Fibroblast of skin of back (primary cell): ENCODE results near the gene DNMBP.
"Not testable (repeated sequence)": the region's sequence is repeated elsewhere in the genome, so short reads cannot be mapped to it uniquely, and the experiment has no call there.

ENCODE experiments used
- DNase-seq: peaks from one replicate; pipeline ENCODE4 v3.0.0-alpha.2; 2013

The DNMBP gene

DNA sequence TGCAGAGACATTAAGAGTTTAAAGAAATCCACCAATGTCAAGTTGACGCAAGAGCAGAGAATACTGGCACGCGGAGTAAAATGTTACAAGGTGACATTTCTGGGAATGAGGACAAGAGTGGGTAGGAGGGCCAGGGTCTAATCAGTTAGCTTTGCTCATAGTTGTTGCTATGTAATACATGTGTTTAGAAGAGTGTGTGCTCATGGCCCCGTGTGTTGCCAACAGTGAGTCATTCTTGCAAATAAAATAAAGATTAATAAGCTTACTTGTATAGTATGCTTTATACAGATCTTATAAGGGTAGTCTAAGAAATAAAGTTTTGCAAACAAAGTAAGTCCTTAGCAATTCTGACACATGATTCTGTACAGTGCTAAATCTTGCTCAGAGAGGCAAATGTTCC lies 64.5 kb downstream of the DNMBP start:
- DNase-seq: peak; percentile 69

DNA sequence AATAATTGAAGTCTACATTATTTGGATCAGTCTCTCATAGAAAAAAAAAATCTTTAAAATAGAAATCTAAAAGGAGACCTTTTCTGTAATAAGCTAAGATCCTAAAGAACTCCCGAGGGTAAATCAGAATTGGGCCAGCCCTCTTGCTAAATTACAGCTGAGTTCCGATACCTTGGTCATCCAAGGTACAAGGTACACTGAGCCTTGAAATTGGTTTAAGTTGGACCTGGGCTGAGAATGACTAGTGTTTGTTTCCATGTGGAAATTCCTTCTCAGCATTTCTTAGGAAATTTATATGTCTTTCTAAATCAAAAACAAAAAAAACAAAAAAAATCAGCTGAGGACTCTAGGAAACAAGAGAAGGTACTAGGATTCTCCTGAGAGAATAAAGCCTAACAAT lies 64.9 kb downstream of the DNMBP start:
- DNase-seq: no peak

DNA sequence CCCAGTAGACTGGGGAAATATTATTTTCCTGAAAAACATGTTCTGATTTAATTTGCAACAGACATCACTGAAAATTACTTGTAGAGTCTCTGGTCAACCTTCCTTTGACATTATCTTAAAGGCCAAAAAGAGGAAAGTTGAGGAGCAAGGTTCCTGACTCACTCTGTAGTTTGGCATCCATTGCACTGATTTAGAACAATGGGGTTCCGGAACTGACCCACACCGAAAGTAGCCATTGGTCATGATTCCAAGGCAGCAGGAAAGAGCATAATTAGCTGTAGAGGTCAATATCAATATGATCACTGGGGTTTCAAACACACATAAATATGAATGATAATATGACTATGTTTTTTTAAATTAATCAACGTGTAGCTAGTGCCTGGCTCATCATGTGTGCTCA lies 65.8 kb downstream of the DNMBP start:
- DNase-seq: no peak

DNA sequence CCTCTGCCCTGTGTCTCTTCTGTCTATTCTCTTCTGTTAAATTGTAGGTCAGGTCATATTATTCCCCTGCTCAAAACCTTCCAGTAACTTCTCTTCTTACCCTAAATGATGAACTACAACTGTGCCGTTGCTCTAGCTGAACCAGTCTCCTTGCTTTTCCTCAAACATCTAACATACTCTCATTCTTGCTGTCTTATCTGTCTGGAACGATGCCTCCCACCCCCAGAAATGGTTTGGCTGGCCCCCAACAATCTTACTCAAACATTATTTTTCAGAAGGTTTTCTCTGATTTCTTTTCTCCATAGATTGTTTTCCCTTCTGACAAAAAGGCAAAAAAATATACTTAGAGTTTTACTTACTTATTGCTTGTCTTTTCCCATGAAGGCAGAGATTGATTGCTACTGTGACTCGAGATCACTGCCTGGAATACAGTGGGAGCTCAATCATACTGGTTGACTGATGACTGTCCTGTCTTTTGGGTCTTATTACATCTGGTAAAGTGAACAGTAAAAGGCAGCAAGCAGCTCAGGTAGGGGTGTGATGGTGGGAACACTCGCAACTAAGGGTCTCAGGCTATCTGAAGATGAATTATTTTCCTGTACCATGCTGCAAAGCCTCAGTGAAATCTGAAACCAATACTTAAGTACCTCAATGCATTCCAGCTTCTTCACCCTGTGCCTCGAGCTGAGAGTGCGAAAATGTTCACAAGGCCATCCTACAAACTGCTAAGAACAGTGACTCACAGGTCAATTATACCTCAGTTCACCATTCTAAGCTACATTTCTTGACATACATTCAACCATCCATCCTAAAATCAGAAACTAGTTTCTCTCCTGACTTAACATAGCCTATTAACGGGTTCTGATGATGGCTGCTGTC lies 67.6 kb downstream of the DNMBP start:
- peak; percentile 28 for DNase-seq

DNA sequence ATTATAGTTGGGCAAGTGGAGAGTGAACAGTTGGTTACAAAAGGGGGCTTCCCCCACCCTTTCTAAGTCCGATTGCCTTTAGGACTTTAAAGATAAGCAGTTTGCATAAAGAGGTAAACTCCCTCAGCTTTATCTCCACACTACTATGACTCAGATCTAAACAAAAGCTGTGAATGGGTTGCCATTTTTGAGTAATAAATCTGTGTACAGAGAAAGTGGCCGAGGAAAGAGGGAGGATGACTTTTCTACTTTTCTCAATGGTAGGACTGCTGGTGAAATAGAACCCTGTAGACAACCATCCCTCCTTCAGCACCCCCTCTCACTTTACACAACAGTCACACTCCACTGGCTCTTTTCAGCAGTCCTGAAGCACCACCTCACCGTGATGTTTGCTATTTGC lies 71.2 kb downstream of the DNMBP start:
- no peak for DNase-seq

DNA sequence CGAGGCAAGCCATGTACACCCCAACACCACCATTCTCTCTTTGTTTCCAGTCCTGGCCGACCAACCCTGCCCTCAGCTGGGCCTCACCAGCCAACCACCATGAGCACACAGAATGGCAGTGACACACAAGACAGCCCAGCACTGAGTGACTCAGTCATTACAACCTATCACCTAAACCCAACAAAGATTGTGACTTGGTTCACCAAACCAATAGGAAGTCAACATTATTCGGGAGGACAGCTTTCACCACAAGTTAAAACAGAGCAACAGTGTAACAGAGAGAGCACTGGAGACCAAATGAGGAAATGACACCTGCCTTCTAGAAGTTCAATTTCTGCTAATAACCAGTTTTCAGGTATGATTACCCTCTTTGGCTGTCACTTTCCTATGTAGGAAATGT lies 72.1 kb downstream of the DNMBP start:
- DNase-seq: no peak

DNA sequence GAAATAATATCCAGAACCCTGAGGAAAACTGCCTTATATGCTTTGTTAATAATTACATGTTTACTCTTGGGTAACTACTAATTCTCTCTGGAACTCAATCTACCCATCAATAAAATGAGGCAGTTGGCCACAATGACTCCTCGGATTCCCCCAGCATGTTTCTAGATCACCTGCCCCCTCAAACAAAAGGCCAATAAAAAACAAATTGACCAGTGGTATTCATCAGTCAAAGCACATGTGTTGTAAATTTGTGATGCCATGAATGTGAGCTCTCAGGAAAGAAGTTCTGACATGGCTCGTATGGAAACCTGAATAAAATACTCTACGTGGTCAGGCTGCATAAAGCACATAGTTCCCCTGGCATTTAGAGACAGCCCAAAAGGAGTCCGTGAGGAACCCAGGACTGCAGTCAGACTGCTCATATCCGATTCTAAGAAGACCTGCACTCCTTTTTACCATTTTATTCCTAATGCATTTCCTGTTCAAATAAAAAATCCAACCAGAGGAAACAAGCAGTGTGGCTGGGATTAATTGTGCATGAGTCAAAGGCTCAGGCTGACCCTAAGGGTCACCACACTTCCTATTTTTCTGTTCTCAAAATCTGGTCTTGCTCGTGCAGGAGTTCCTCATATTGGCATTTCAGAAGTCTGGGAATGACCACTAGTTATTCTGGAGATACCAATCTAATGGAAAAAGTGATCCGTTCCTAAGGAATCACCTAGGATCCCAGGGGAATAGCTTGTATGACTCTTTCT lies 77.4 kb downstream of the DNMBP start:
- not testable (repeated sequence) for DNase-seq

DNA sequence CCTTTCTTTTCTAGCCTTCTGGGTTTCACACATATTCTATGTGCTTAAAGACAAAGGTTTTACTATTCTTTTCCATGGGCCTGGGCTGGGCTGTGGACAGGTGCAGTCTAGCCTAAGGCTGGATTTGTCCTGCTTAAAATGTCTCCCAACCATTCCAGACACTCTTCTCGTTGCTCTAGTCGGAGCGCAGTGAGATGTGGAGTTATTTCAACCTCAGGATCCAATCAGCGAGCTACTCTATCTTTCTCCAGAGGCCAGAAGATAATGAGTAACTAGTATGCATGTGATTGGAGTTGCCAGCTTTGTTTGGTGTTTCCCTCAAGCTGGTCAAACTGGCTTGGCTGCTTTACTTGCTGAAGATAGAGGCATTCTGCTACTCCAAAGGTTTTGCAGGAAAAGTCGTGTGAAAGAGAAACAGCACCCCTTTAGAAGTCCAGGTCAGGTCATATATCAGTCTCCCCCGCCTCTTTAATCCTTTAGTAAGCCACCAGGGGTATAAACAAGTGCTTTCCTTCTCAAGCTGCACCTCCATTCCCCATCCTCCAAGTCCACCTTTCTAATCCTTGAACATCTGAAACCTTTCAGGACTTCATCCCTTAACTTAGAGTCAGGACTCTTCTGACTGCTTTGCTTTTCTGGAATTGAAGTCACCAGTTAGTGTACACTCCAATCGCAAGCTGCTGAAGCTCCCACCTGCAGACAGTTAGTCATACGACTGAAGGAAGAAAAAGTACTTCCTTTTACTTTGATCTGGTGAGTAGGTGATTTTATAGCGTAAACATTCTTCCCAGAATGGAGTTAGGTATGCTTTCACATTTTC lies 78.8 kb downstream of the DNMBP start:
- no peak for DNase-seq

DNA sequence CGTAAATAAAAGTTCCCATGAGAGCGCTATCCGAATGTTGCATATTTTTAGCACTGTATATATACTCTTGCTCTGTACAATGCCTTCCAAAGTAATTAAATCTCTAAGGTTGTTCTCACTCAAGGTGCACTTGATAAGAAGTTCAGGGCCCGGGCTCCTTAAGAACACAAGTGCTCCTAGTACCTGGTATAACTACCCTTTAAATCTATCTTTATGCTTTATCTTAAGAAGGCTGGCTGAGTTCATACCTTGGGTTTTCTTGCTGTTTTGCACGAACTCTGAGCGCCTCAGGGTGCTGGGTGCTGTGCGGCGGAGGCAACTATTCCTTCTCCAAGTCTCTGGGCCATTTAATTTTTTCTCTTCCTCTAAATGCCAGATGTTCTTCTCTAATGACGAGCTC lies 80.4 kb downstream of the DNMBP start:
- DNase-seq: no peak

DNA sequence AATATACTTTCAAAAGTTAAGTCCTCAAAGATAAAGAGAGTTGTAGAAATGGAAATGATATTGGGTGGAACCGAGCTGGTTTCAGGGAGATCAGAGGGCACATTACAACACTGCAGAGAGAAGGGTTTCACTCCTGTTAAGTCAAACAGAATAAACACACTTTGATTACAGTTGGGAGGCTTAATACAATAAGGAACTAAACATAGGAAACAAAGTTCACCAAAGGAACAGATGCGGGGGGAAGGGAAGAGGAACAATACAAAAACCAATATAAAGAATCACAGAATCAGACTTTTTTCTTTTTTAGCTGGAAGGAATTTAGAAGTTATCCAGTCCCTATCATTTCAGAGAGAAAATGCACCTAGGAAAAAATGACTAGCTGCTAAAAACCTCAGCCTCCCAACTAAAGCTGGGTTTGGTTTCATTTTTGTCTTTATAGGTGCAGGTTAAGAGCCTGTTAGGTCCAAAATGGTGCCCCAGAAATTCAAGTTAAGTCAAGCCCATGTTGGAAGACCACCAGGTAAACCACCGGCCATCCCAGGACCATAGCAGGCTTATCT lies 81.9 kb downstream of the DNMBP start:
- DNase-seq: no peak

DNA sequence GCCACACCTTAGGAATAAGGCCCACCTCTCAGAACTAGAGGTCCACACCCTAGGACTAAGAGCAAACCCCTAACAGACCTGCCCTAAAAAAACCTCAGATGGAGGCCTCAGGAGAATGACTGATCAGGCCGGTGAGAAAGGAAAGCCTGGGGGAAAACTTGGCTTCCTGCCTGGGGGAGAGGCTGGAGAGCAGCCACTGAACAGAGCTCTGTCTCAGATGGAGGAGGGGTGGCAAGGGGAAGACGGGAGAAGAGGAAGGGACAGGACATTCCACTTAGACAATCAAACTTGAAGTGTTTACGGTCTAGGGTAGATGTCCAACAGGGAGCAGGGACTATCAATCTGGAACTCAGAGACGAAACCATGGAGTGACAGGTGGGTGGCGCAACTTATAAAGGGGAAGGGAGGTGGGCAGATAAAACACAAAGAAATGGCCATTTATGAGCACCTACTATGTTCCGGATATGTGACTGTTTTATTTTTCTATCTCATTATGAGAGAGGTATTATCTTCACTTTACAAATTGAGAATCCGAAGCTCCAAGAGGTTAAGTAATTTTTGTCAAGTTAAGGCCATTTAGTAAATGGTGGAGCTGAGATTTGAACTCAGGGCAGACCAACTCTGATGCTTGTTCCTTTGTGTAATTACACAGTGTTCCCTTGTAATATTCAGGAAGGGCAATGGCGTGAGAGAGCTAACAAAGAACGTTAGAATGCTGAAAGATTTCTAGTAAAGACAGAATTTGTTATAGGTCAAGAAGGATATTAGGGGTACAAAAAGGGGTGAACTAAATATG lies 82.6 kb downstream of the DNMBP start:
- peak; percentile 73 for DNase-seq

DNA sequence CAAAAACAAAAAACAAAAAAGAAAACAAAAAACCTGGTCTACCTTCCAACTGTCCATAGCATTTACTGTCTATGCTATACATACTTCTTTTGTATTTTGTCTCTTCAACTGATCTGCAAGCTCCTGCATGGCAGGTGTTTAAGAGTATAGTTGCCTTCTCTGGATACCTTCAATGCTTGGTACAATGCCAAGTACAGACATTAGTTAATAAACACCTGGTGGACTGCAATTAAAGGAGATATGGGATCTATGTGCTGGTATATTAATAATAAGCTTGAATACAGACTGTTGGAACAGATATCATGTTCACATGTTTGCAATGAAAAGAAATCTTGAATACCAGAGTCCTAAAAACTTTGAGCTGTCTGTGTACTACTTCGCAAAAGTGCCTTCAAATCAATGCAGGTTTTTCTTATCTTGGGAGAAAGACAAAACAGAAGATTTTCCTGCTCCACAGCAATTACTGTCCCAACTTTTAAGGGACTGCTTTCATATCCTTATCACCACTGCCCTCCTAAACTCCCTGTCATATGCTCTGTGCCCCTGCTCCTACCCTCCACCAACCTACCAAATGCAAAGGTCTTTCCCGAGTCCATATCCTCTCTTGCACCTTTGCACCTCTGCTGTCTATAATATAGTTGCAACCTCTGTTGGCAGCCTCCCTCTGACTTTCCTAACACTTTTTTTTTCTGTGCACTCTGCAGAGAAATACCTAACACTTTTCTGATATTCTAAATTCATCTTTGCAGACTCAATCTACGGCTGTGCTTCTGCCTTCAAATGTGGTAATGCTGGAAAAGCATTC lies 85.1 kb downstream of the DNMBP start:
- DNase-seq: no peak

DNA sequence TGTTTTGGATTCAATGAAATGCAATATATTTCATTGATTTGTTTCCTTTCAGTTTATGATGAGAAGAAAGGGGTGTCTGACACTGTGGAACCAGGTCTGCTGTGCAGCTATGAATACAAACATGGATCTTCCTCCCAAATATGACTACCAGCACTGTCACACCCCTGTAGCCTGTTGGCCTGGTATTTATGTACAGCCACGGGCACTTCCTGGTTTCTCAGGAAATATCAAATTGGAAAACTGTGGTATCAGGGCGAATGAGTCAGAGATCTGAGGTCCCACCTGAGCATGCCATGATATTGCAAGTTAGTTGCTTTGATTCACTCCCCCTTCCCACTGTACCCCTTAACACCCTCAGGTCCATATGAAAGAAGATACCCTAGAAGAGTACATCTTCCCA lies 87.8 kb downstream of the DNMBP start:
- no peak for DNase-seq

DNA sequence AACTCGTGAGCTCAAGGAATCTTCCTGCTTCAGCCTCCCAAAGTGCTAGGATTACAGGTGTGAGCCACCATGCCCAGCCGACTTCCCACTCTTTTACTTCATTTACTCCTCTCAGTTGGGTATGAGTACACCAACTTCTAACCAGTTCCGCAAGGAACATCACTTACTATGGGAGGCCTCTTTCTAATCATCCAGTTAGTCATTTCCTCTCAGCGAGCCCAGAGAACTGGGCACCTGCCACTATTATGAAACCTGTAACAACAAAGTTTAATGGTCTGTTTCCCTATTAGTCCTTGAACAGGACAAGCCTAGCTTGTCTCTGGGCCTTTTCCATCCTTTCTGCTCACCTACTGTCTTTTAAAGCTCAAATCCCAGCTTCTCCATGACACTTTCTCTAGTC lies 88.8 kb downstream of the DNMBP start:
- no peak for DNase-seq

DNA sequence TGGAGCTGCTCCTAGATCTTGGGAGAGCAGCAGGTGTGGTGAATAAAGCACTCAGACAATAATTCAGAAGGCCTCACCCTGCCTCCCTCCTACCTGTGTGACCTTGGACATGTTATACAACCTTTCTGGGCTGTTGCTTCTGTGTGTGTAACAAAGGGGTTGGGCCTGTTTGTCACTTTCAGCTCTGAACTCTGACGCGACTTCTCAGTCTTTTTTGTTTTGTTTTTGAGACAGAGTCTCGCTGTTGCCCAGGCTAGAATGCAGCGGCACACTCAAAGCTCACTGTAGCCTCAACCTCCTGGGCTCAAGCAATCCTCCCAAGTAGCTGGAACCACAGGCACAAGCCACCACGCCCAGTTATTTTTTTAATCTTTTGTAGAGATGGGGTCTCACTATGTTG lies 89.3 kb downstream of the DNMBP start:
- no peak for DNase-seq

DNA sequence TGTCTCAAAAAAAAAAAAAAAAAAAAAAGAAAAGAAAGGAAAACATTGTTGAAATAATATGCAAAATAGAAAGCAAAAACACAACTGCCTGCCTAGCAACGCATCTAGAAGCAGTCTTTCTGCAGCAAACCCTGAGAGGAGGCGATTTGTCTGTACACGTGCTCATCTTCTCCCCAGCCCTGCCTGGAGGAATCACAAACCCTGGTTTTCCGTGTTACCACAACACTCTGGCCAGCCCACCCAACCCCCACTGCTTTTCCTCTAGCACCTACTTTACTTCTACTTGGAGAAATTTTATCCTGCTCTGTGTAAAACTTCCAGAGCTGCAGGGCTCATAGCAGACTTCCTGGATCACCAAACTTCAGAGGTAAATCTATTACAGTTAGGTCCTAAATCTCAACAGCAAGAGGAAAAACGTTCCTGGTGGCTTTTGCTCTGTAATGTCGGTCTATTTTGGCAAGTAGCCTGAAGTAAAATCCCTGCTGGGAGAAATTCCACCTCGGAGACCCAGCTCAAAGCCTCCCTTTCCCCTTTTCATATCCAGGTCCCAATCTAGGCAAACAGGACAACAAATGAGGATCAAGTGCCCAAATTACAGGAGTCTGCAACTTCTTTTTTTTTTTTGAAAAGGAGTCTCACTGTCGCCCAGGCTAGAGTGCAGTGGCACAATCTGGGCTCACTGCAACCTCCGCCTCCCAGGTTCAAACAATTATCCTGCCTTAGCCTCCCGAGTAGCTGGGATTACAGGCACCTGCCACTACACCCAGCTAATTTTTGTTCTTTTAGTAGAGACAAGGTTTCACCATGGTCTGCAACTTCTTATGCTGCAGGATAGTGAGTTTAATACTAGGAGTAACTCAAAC lies 91.6 kb downstream of the DNMBP start:
- peak; percentile 59 for DNase-seq

DNA sequence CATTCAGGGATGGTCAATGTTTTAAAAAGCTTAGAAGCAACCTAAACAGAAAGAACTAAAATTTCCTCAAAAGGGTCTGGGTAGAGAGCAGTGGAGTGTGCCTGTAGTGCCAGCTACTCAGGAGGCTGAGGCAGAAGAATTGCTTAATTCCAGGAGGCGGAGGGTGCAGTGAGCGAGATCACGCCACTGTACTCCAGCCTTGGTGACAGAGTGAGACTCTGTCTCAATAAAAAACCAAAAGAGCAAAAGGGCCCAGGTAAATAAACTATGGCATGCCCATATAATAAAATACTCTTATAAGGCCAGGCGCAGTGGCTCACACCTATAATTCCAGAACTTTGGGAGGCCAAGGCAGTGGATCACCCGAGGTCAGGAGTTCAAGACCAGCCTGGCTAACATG lies 93.0 kb downstream of the DNMBP start:
- no peak for DNase-seq

DNA sequence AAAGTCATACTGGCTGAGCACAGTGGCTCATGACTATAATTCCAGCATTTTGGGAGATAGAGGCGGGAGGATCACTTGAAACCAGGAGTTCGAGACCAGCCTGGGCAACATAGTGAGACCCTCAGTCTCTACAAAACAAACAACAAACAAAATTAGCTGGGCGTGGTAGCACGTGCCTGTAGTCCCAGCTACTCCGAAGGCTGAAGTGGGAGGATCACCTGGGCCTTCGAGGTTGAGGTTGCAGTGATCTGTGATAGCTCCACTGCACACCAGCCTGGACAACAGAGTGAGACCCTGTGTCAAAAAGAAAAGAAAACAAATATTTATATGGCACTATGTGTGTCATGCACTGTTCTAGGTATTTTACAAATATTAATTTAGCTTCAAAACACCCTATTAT lies 94.3 kb downstream of the DNMBP start:
- DNase-seq: no peak

DNA sequence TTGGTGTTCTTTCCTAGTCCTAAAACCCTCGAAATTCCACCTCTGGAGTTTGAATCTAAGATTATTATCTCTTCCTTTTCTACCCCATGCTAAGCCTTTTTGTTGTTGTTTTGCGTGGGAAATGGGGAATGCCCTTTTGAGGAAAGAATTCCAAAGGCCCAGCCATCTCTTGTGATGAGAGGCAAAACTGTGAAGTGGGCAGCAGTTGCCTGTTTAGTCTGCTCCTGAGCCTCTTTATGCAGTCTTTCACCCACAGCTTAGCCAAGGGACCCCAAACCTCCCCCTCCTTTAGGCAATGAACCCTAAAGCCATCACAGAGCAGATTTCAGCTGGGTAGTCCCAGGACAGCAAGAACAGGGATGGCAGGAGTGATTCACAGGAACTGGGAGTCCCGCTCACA lies 95.5 kb downstream of the DNMBP start:
- DNase-seq: no peak

DNA sequence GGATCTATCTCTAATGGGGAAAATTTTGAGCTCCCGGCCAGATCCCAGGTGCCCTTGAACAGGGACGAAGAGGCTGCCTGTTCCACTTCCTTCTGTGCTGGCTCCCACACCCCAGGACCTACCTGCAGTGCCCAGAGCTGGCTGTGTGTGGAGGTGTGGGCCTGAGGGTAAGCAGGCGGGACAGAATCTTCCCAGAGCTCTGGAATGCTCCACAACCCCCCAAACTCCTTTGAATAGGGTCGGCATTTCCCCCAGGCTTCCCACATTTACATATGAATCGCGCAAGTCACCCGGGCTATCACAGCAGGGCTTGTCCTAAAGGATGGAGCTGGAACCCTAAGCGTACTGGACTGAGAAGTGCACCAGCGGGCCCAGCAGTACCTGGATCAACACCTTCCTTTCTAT lies 95.9 kb downstream of the DNMBP start:
- no peak for DNase-seq
